Measurements from ENCODE around the gene ZNF529. TPM values are rescaled to one million over a fixed set of nuclear protein-coding genes. Genes with fewer than 3 reads are reported as not detected.
"Not testable (repeated sequence)": the region's sequence is repeated elsewhere in the genome, so short reads cannot be mapped to it uniquely, and the experiment has no call there.

Gene ZNF529
- 7.4 and 10.4 TPM in 2 replicates for total RNA-seq (2014; rRNA removed; shearing (Covaris generic))

- peak; percentile 91 for DNase-seq (ENCODE audit: low read depth)
These were observed at the start of gene ZNF529 for GRCh38 chr19:36573020-36573894. TSS of gene ZNF529 (minus strand) at chr19:36573292. CDS start at chr19:36572346, 946 bp downstream.

GRCh38 chr19:36605877-36606478 lies 32.9 kb upstream of the ZNF529 start:
- DNase-seq (ENCODE audit: low read depth) = peak; percentile 29

GRCh38 chr19:36605101-36605876 lies 32.2 kb upstream of the ZNF529 start, which contains the start of gene ZNF382:
TSS of gene ZNF382 (plus strand) at chr19:36605313. CDS start at chr19:36609915, 4,602 bp downstream.
- peak; percentile 64 for DNase-seq (ENCODE audit: low read depth)

GRCh38 chr19:36604656-36605100 lies 31.6 kb upstream of the ZNF529 start:
- peak; percentile 68 for DNase-seq (ENCODE audit: low read depth)

DNA sequence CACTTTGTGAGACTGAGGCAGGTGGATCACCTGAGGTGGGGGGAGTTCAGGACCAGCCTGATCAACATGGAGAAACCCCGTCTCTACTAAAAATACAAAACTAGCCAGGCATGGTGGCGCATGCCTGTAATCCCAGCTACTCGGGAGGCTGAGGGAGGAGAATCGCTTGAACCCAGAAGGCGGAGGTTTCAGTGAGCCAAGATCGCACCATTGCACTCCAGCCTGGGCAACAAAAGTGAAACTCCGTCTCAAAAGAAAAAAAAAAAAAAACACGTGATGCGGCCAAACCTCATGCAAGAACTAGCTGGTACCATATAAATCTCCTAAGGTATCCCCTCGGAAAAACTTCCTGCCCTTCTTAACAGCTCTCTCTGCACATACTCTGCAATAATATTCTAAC lies 29.6 kb upstream of the ZNF529 start:
- DNase-seq (ENCODE audit: low read depth) = not testable (repeated sequence)

- DNase-seq (ENCODE audit: low read depth) = no peak
These were observed 6.2 kb upstream of the ZNF529 start for GRCh38 chr19:36579255-36579654.

DNA sequence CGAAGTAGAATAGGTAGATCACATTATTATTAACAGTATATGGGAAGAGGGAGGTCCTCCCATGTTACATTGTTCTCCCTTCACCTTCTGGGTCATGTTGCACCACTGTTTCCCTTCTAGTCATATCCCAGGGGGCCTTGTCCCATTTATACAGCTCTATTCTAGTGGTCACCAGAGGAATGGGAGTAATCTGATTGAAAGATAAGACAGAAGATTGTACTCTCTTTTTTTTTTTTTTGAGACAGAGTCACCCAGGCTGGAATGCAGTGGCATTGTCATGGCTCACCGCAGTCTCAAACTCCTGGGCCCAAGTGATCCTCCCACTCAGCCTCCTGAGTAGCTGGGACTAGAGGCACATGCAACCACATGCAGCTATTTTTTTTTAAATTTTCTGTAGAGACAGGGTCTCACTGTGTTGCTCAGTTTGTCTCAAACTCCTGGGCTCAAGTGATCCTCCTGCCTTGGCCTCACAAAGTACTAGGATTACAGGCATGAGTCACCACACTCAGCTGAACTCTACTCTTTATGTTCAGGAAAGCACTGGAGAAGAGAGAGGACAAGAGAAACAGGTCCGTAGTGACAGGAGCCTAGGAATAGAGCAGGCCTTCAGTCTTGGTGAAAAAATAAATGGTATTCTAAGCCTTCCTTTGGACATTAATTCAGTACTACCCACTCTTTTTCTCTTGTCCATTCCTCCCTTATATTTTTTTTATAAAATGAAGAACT lies 4.3 kb upstream of the ZNF529 start:
- peak; percentile 52 for DNase-seq (ENCODE audit: low read depth)

- DNase-seq (ENCODE audit: low read depth) = no peak
These were observed 1.6 kb upstream of the ZNF529 start for GRCh38 chr19:36574741-36575140.

GRCh38 chr19:36573895-36574720 lies 1.0 kb upstream of the ZNF529 start:
- DNase-seq (ENCODE audit: low read depth) = peak; percentile 42

DNA sequence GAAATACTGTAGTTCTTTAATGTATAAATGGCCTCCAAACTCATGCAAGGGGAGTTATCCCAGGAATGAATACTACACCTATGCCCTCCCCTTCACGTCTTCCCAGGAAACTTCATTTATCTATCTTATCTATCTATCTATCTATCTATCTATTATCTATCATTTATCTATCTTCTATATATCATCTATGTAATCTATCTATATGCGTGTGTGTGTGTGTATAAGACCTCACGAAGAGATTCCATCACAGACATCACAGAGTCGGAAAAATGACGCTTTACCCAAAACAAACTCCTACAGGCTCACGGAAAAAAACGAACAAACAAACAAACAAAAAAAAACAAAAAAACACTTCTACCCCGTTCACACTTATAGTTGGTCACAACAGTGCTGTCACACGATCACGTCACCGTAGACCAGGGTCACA lies 486 bp downstream of the ZNF529 start:
- DNase-seq (ENCODE audit: low read depth) = no peak

GRCh38 chr19:36564391-36564790 lies 8.7 kb downstream of the ZNF529 start:
- DNase-seq (ENCODE audit: low read depth) = no peak

GRCh38 chr19:36547001-36547732 lies 25.9 kb downstream of the ZNF529 start:
- DNase-seq (ENCODE audit: low read depth) = peak; percentile 10

- DNase-seq (ENCODE audit: low read depth) = peak; percentile 16
These were observed 44.1 kb downstream of the ZNF529 start for GRCh38 chr19:36528921-36529518.

DNA sequence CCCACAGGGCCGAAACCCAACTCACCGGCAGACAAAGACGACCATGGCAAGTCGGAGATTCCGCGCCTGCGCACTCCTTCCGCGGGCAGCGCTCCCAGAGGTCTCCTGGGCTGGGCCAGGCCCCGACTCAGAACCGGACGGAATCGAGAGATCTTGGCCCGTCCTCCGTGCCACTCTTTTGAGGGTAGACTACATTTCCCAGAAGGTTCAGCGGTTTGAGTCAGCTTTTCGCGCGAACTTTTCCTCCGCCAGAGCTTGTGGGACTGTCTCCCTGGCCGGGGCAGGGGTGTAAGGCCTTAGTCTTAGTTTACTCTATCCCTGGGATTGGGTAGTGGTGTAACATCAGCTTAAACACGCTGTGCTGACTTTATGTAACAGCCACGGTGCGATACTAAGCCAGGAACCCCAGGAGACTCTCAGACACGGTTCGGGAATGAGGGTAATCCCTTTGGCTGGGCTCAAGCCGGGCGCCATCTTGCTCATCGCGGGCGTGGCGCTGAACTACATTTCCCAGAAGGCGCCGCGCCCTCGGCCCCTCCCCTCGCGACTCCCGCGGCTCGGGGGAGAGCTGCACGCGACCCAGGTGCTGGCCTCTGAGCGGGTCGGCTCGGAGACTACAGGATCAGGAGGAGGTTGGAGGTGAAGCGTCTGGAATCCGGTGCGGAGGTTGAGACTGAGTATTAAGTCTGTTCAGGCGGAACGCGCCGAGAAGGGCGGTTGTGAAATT lies 44.7 kb downstream of the ZNF529 start, which contains the start of gene ZNF260:
TSS of gene ZNF260 (minus strand) at position 78 of the 727 bp plus-strand sequence. CDS start 13,033 bp downstream, outside the sequence.
- peak; percentile 98 for DNase-seq (ENCODE audit: low read depth)

GRCh38 chr19:36527873-36528193 lies 45.3 kb downstream of the ZNF529 start:
- no peak for DNase-seq (ENCODE audit: low read depth)

GRCh38 chr19:36527341-36527740 lies 45.8 kb downstream of the ZNF529 start:
- DNase-seq (ENCODE audit: low read depth) = no peak

DNA sequence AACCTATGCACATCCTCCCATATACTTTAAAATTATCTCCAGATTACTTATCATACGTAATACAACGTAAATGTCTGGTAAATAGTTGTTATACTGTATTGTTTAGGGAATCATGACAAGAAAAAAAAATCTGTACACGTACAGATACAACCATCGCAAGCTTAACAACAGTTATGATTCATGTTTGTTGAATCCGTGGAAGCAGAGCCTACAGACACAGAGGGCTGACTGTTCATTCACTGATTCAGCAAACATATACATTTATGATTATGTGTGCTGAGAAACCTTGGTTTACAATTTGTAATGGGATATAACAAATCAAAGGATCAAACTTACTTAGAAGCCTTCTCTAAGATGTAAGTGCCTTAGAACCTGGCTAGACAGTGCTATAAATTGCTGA lies 46.5 kb downstream of the ZNF529 start:
- DNase-seq (ENCODE audit: low read depth) = no peak

DNA sequence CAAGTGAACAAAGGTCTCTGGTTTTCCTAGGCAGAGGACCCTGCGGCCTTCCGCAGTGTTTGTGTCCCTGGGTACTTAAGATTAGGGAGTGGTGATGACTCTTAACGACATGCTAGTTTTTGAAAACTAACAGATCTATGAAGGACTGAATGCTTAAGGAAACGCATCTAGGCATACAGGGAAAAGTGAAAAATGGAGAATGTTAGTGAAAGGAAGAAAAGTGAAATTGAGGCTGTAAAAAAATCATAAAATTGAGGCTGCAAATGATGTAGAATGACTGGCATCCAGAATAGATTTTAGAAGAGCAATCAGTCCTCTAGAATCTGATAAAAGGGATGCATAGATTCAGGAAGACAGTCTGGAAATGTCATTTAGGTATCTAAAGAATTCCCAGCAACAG lies 48.5 kb downstream of the ZNF529 start:
- DNase-seq (ENCODE audit: low read depth) = no peak

All from M059J (cell line).